Lung microvascular endothelial cell (primary cell): ENCODE data around the gene CNP. TPM values are rescaled to one million over a fixed set of nuclear protein-coding genes. Genes with fewer than 3 reads are reported as not detected.
"Not testable (repeated sequence)": the region's sequence is repeated elsewhere in the genome, so short reads cannot be mapped to it uniquely, and the experiment has no call there.

Source experiments
- DNase-seq, 2 donors: peaks; one replicate each; pipeline versions ENCODE4 v3.0.0 to v3.0.0-alpha.2; 2010; ENCODE audit warnings: low read depth in 2 of 2
- total RNA-seq: library from RNA; depleted of rRNA; stranded (reverse); fragments of >200 nt; gene quantifications from 2 replicates; pipeline ENCODE4 v1.2.1, GENCODE V29; 2014

Gene CNP
- total RNA-seq, 1 donor from 2014 or later, result 45.6 TPM

DNA sequence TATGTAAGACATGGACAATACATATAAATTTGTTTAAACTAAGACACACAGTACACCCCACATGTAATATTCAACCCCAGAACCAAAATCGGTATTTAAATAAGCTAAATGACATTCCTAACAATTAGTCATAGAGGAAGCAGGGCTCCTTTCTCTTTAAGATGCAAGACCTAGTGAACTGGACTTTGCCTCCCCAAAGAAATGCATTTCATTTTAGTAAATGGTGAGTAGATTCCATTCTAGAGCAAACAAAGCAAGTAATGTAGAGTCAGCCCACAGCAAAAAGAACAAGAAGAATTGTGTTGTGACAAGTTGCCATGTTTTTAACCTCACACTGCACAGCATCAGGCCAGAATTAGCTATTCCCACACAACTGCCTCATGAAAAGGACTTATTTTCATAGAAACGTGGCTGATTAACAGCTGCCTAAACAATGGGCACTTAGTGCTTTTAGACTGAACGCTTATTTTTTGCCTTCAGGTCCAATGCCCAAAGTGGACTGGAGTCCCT is 36.3 kb downstream of the CNP start:
- peak in 1 of 2 donors; percentile 38 for DNase-seq

DNA sequence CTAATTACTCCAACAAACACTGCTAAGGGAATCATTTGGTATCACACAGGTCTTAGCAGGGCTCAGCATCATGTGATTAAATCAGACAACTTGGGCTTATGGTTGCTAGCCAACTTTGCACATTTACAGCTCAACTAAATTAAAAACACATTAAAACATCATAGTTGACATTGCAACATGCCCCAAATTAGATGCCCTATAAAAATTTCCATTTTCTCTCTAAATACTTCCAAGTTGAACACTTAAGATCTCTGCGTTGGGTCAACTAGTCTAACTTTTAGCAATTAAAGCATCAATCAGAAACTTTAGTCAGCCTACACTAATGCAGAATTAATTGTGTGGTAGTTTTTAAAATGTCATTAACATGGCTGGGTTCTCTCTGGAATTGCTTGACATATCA is 38.6 kb downstream of the CNP start:
- DNase-seq, result no peak

DNA sequence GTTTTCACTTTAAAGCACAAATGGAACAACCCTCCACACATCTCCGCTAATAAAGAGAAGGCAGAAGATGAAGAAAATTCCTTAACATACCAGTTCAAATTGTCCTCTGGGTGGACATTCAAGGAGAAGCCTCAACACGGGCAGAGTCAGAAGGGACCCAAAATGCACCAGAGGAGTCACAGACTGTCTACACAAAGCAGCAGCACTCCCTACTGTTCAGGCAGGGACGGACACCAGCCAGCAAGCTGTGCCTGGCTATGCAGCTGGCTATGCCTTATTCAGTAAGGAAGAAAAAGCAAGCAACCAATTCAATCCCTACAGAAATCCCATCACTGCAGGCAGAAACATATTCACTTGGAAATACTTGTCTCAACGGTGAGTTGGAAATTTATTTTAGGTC is 42.6 kb downstream of the CNP start:
- DNase-seq, result peak; percentile 35 to 45

DNA sequence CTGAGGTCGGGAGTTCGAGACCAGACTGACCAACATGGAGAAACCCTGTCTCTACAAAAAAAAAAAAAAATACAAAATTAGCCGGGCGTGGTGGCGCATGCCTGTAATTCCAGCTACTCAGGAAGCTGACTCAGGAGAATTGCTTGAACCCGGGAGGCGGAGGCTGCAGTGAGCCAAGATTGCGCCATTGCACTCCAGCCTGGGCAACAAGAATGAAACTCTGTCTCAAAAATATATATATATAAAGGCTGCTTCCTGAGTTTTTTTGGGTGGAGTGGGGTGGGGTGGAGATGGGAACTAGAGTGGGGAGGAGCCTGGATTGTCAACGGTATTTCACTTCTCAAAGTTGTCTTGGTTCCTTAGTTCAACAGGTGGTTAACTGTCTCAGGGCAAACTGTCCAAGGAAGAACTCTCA is 43.7 kb downstream of the CNP start:
- DNase-seq, result peak; percentile 24 to 56

DNA sequence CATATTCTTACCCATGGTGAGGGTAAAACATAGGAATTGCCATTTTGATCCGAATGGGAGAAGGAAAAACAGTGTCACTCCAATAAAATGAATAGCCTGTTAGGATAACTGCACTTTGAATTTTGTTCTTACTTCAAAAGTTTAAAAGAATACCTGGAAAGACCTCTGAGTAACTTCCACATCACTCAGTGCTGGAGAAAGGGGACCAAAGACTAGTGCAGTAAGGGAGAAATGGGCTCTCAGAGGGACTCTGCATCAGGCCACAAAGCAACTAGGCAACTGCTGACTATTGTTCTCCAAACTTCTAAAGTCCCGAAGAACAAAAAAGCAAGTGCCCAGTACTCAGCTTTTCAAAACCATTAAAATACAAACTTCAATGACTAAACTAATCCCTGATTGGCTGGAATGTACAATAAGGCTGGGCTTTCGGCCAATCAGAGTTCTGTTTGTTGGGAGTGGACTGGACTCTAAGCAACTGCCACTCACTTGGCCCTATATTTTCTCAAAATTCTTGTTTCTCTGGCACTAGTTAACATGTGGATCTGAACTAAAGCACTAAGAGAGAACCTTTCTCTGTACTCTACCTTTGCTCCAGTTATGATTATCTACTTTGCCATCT is 44.4 kb downstream of the CNP start:
- peak; percentile 32 to 55 for DNase-seq

DNA sequence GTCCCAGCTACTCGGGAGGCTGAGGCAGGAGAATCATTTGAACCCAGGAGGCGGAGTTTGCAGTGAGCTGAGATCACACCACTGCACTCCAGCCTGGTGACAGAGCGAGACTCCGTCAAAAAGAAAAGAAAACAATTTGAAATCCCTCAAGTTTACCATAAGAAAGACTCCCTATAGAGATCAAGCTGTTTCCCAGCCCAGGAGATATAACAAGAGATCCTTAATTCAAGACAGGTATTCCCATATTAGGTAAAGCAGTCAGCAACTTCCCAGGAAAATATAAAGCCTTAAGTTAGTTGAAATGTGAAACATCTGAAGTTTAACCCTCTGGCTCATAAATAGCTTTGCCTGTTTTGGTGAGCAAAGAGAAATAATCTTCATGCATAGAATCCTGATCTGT is 45.8 kb downstream of the CNP start:
- not testable (repeated sequence) for DNase-seq

DNA sequence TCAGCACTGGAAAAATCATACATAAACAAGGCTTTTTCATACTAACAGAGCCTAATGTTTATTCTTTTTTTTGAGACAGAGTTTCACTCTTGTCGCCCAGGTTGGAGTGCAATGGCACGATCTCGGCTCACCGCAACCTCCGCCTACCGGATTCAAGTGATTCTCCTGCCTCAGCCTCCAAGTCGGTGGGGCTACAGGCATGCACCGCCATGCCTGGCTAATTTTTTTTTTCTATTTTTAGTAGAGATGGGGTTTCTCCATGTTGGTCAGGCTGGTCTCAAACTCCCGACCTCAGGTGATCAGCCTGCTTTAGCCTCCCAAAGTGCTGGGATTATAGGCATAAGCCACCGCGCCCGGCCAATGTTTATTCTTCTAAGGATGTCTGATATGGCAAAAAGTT is 47.1 kb downstream of the CNP start:
- DNase-seq, result not testable (repeated sequence)

DNA sequence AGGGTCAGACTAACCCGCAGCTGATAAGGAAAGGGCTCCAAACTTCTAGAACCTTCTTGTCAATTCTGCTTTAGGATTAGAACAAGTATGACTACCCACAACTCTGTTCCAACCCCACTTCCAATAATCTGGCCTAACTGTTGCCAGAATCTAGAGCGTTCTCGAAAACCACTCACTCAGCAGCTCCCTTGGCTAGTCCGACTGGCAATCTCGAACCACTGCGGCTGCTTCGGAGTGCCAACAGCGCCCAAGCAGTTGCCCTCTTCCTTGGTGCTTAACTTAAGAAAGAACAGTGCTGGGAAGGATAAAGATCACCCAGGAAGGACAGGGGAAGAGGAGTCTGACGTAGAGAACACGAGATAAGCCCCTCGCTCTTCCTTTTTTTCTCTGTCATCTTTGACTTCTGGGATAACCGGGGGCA is 49.8 kb downstream of the CNP start:
- peak; percentile 26 to 33 for DNase-seq

DNA sequence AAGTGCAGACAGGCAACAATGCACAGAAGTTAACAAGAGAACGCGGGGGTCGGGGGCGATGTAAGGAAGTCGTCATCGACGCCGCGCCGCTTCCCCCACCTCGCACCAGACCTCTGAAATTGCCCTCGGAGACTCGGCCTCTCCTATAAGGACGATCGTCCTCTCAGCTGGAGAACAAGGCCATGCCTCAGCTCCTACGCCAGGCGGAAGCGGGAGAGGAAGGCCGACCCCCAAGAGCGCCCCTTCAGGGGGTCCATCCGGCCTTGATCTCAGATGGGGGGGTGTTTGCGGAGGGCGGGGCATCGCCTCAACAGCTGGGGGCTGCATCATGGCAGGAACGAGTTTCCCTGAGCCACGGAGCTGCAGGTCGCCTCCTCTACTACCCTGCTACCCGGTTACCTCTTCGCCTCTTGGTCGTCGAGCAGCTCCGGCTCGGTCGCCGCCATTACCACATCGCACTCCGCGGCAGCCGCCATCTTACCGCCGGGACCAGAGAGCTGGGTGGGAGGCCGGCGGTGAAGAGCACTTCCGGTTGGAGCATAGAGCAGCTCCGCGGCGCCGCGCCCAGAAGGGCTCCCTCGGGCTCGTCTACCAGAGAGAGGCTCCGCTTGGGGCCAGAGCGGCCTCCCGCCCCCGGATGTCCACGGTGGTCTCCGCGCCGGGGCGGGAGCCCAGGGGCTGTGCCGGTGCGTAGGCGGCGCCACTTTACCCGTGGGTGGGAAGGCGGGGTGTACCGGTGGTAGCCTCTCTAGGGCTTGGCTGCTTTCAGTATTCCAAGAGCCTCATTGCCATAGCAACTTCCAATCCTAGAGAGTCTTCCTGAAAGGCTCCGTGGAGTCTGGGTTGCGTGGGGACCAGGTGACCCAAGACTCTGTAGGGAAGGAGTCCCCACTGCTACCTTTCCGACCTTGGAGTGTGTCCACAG is 50.6 kb downstream of the CNP start, which contains the start of gene DNAJC7:
DNAJC7 (minus strand) TSS at position 499 of the 925 bp plus-strand sequence; CDS start at position 476, 23 bp downstream.
- peak; percentile 93 to 94 for DNase-seq

DNA sequence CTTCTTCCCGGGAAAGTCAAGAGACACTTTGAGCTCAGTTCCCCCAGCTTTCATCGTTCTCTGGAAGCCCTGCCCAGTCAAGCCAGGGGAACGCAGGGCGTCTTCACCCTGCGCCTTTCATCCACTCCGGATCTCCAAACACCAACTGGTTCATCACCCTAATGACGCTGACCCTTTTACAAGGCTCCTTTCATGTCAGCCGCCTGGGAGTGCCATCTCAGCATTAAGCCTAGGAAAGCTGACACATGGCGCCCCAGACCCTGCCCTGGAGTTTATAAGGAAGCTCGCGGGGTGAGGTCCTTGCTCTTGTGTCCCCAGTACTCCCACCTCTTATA is 51.2 kb downstream of the CNP start:
- no peak for DNase-seq

DNA sequence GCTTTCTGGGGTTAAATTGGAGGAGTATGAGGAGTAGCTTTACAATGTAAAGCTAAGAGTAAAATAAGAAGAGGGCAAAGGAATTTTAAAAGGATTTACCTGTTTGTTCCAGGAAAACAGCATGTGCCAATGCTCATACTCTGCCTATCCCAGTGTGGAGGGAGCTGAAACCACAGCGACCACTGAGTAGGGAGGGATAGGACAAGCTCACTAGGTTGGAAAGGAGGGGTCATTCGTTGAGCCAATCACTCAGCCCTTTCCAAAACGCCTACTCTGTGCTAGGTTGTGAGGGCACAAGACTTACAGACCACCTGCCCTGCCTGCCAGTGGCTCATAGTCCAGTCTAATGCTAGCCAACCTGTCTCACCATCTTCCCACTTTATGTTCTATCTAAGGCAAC is 51.7 kb downstream of the CNP start:
- DNase-seq, result no peak

DNA sequence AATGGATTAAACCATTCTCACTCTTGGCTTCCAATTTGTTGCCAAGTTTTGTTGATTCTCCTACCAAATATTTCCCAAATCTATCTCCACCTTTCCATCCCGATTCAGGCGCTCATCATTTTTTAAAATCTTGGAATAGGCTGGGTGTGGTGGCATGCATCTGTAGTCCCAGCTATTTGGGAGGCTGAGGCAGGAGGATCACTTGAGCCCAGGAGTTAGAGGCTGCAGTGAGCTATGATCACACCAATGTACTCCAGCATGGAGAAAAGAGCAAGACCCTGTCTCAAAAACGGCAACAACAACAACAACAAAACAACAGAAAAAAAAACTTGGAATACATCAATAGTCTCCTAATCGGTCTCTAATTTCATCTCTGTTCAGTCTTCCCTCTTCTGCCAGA is 52.4 kb downstream of the CNP start:
- DNase-seq, result no peak

DNA sequence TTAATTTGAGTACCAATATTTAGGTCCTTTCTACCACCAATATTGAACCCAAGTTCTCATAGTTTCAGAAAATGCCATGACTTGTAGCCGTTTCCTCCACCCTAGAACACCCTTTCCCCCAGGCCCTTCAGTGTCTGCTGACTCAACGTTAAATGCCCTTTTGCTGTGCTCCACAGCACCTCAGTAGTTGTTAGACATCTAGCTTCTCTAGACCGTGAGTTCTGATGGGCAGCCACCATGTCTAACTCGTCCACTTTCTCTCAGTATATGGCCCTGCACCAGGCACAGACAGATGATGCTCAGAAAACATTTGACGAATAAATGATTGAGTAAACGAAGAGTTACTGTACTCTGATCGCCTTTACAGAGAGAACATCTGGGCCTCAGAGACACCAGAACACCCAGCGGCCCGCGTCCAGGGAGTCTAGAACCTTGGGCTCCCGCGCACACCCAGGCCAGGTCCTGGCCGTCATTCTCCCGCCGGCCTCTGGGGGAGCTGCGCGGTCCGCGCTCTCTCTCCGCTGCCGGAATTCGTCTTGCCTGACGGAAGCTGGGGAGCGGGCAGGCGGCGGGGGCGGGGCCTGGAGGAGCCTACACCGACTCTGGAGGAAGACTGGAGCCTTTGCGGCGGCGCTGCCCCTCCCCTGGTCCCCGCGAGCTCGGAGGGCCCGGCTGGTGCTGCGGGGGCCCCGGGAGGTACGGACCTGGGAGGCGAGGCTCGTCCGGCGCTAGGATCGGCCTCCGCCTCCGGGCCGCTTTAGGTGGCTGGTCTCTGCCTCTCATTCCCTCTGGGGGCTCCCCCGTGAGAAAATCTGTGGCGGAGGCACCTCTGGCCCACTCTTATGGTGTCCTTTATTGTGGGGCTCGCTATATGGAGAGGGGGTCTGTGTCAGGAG is 53.2 kb downstream of the CNP start, which contains the start of gene NKIRAS2:
NKIRAS2 (plus strand) TSS at position 582 of the 896 bp plus-strand sequence. CDS start 1,488 bp downstream, outside the sequence.
- peak; percentile 92 to 95 for DNase-seq

DNA sequence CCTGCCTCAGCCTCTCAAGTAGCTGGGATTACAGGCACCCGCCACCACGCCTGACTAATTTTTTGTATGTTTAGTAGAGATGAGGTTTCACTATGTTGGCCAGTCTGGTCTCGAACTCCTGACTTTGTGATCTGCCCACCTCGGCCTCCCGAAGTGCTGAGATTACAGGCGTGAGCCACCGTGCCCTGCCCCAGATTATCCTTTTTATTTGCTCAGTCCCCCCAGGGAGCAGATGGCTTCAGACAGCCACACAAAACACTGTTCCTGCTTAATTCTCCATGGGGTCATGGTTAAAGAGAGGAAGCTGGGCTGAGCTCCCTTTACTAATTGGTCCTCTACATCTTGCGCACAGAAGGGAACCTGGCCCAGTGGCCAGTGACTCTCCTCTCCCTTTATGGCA is 54.2 kb downstream of the CNP start:
- DNase-seq, result not testable (repeated sequence)

DNA sequence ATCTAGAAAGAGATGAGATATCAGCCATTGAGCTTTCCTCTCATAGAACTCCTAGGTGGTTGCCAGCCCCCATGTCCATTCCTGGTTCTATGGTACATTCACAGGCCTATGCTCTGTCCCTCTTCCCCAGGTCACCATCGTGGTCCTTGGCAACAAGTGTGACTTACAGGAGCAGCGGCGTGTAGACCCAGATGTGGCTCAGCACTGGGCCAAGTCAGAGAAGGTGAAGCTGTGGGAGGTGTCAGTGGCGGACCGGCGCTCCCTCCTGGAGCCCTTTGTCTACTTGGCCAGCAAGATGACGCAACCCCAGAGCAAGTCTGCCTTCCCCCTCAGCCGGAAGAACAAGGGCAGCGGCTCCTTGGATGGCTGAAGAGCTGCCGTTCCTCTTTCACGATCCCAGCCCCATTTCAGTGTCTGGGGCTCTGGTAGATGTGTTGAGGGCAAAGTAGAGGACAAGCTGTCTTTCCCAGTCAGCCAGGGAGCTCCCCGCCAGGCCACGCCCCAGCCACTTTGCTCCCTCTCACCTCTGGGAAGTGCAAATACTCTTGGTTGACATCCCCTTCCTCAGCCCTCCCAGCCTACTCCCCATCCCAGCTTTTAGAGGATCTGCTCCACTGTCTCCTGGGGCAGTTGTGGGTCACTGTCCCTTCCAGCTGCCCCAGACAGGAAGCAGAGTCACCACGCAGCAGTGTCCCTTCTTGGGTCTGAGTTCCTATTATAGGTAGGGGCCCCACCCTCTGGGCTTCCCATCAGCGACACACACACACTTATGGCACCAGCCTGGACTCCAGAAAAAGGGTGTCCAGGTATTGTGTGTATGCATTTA is 57.1 kb downstream of the CNP start:
- no peak for DNase-seq

DNA sequence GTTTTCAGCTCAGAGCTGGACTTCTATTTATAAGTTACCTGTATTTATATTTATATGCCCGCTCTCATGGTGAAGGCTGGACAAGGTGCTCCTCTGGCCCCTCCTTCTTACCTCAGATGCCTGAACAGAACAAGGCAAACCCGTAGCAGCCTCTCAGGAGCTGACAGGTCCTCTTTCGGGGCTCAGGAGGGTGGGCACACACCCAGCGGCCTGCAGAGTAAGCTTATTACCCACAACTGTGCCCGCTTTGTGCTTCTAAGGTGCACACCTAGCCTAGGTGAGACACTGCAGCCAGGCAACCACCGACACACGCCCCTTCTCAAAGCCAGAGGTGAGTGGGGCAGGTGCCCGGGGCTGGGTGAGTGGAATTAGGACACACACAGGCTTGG is 58.6 kb downstream of the CNP start:
- DNase-seq, result no peak

DNA sequence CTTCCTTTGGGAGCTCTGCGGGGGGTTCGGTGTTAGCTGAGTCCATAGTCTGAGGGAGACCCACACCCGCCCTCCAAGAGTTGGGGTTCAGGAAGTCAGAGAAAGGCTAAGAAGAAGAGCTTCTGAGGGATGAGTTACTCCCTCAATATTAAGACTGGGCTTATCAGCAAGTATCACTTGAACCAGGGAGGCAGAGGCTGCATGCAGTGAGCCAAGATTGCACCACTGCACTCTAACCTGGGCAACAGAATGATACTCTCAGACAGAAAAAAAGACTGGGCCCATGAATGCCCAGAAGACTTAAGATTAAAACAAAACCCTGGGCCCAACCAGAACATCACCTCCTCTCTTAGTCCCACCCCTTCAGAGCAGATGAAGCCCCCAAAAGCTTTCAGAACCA is 59.3 kb downstream of the CNP start:
- DNase-seq, result no peak

DNA sequence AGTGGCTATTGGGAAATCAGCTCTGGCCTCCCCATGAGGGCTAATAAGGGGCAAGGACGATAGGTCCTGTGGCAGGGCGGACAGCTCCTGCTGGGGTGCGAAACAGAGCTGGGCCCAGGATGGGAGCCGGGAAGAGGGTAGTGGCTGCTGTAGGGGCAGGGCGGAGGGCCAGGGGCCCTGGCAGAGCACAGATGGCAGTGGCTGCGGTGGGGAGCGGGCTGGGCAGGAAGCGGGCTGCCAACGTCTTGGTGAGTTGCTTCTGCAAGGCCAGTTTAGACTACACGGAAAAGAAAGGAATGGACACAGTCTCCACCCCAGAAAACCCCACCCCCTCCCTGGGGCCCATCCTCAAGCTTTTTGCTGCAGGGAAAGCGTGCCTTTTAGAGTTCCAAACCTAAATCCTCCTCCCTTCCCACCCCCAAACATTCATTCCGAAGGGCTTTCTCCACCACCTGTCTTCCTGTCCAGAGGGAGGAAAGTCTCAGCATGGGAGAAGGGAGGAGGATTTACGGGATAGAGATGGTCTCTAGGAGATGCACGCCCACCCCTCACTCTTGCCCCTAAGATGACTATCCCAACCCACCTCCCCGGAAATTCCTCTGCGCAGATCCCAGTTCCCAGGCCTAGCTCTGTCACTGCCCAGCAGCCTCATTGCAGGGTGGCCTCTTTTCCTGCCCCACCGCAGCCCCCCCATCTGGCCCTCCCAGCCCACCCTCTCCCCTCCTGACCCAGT is 60.4 kb downstream of the CNP start:
- DNase-seq, result no peak
